ENCODE measurements around the gene CTSE.

DNA sequence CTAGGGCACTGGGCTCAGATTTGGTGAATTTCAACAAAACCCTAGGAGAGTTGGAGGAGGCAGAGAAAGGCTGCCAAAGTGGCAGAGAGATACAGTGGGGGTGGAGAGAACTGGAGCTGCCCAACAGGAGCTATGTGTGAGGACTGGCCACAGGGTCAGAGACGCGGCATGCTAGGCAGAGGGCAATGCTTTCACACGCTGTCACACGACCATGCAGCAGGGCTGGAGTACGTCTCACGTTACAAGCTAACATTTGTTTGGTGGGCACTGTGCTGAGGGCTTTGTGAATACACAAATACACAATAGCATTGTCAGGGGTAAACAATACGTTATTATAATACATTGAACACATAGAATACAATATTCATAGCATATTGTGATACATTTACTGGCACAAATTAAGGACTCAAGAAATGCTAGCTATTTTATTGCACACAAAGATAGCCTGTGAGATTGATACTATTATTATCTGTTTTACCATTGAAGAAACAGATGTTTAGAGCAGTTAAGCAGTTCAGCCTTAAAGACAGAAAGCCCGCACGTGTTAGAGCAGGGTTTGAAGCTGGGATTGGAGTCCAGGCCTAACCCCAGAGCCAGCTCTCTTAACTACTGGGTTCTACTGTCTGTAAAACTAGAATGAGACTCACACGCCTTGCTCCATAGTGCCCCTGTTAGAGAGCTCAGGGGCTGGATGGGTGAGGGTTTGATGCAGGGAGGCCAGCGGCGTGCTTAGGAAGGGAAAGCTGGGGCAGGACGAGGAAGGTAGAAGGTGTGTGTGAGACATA, 25.0 kb downstream of the CTSE start:
- TF ChIP-seq ZNF274 (IDR thresholded peaks at IDR 0.05; ENCODE audit: low read depth, low read length): no peak
- no peak for TF ChIP-seq YY1 (IDR thresholded peaks at IDR 0.05; ENCODE audit: insufficient read depth, insufficient read length)
- TF ChIP-seq SUZ12 (IDR thresholded peaks at IDR 0.05; ENCODE audit: extremely low read depth, insufficient read depth, insufficient read length): no peak

All from NT2/D1 (cell line).